GM12865 (cell line): ENCODE data around the gene GPRASP3.

Experiments
- DNase-seq: peaks from one replicate; pipeline ENCODE4 v3.0.0; 2010; ENCODE audit warnings: low read depth
- H3K4me3 ChIP-seq: 2 replicates; pipeline ENCODE4 v1.5.1; 2011; ENCODE audit warnings: mild to moderate bottlenecking, low read depth, low read length, control low read depth
- TF ChIP-seq, protein P1 (sequence below): IDR thresholded peaks from 2 replicates; pipeline ENCODE4 v1.5.1; 2011; ENCODE audit warnings: low read length, control low read depth, low read depth, inconsistent platforms; ENCODE audit not compliant: insufficient read depth; ENCODE audit errors: missing control alignments

Gene GPRASP3

DNA sequence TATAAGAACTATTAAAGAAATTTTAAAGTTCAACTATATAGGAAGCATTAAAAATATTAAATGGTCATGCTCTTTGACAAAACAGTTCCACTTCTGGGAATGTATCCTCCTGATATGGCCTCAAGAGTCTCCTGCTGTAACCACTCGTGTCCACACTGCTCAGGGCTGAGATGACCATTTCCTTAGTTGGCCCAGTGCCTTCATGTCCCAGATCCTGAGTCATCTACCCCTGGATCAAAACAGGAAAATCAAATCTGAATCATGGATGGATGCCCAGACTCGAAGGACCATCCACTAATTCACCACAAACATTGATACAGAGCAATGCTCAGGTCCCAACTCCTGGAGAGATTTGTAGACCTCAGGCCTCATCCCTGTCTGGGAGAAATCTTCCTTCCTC lies 44.7 kb downstream of the GPRASP3 start:
- DNase-seq, result no peak
- TF ChIP-seq, protein P1, sequence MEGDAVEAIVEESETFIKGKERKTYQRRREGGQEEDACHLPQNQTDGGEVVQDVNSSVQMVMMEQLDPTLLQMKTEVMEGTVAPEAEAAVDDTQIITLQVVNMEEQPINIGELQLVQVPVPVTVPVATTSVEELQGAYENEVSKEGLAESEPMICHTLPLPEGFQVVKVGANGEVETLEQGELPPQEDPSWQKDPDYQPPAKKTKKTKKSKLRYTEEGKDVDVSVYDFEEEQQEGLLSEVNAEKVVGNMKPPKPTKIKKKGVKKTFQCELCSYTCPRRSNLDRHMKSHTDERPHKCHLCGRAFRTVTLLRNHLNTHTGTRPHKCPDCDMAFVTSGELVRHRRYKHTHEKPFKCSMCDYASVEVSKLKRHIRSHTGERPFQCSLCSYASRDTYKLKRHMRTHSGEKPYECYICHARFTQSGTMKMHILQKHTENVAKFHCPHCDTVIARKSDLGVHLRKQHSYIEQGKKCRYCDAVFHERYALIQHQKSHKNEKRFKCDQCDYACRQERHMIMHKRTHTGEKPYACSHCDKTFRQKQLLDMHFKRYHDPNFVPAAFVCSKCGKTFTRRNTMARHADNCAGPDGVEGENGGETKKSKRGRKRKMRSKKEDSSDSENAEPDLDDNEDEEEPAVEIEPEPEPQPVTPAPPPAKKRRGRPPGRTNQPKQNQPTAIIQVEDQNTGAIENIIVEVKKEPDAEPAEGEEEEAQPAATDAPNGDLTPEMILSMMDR, result no peak
- H3K4me3 ChIP-seq, result no peak overlapping the region

GRCh38 chrX:102765809-102766208 lies 45.3 kb downstream of the GPRASP3 start:
- H3K4me3 ChIP-seq, result no peak overlapping the region

GRCh38 chrX:102767287-102767686 lies 46.7 kb downstream of the GPRASP3 start:
- DNase-seq, result no peak
- H3K4me3 ChIP-seq, result no peak overlapping the region
- TF ChIP-seq, protein P1, result no peak

More at GRCh38 chrX:102765809-102766208, 45.3 kb downstream of the GPRASP3 start:
- DNase-seq, result no peak
- TF ChIP-seq, protein P1, result no peak

GRCh38 chrX:102768987-102769761 lies 48.6 kb downstream of the GPRASP3 start:
- peak overlapping the region; percentile 86 for H3K4me3 ChIP-seq
- DNase-seq, result peak; percentile 90
- TF ChIP-seq, protein P1, result no peak
